ENCODE data around the gene ST6GAL1.

- no peak for TF ChIP-seq CTCF (conservative IDR thresholded peaks at IDR 0.05; ENCODE audit: low read depth in 2 of 2)
- TF ChIP-seq POLR2AphosphoS5 (IDR thresholded peaks at IDR 0.05; ENCODE audit: low read depth): no peak
- TF ChIP-seq EZH2 (IDR thresholded peaks at IDR 0.05; ENCODE audit: low read depth, unreplicated experiment): no peak
- no peak for TF ChIP-seq CREB1 (CRISPR knock-in tag; IDR thresholded peaks at IDR 0.05; ENCODE audit: low read depth)
- TF ChIP-seq ZNF331 (CRISPR knock-in tag; IDR thresholded peaks at IDR 0.05; ENCODE audit: low read depth): no peak
Measured at GRCh38 chr3:187049462-187050101, 119.3 kb downstream of the ST6GAL1 start.
